Keratinocyte (primary cell): Measurements from ENCODE around the gene TM9SF2. TPM values are rescaled to one million over a fixed set of nuclear protein-coding genes. Genes with fewer than 3 reads are reported as not detected.

ENCODE experiments used
- DNase-seq: peaks from one replicate; pipeline ENCODE4 v3.0.0-alpha.2; 2011; ENCODE audit warnings: low read depth, missing footprints, low spot score
- FAIRE-seq: peaks from 2 replicates; lab custom pipeline; 2011; peaks lifted over from hg19 to GRCh38; lab: Jason Lieb, UNC
- H2AFZ ChIP-seq: 2 replicates; pipeline ENCODE4 v1.6.0; 2012; ENCODE audit warnings: low read length, control low read depth, inconsistent platforms; ENCODE audit not compliant: control insufficient read depth
- H3K27ac ChIP-seq: 2 replicates; pipeline ENCODE4 v1.5.1; 2011; ENCODE audit warnings: low read length; ENCODE audit not compliant: control insufficient read depth, insufficient read depth
- H3K27me3 ChIP-seq: 3 replicates; pipeline ENCODE4 v1.6.0; 2011; ENCODE audit warnings: low read length; ENCODE audit not compliant: control insufficient read depth, insufficient read depth; ENCODE audit errors: extremely low read depth
- H3K36me3 ChIP-seq, 2 experiments: 2 replicates in 1 of 2; 3 replicates in 1 of 2; pipeline ENCODE4 v1.5.1; 2011; ENCODE audit warnings: low read length in 2 of 2, mild to moderate bottlenecking in 1 of 2; ENCODE audit not compliant: control insufficient read depth in 2 of 2, insufficient read depth in 2 of 2; ENCODE audit errors: extremely low read depth in 1 of 2
- H3K4me1 ChIP-seq: 3 replicates; pipeline ENCODE4 v1.5.1; 2011; ENCODE audit warnings: low read length; ENCODE audit not compliant: control insufficient read depth, insufficient read depth; ENCODE audit errors: extremely low read depth
- H3K4me2 ChIP-seq: 3 replicates; pipeline ENCODE4 v1.6.0; 2011; ENCODE audit warnings: low read depth, low read length; ENCODE audit not compliant: control insufficient read depth, insufficient read depth; ENCODE audit errors: extremely low read depth
- H3K4me3 ChIP-seq, 3 experiments: fragments of 200-600 bp in 1 of 3; sonication (generic) in 1 of 3; 2 replicates in 2 of 3; 3 replicates in 1 of 3; pipeline ENCODE4 v1.5.1; 2011 to 2016; ENCODE audit warnings: low read length in 3 of 3, mild to moderate bottlenecking in 3 of 3, control low read depth in 2 of 3, inconsistent platforms in 1 of 3, low read depth in 1 of 3, mixed read lengths in 1 of 3, mixed run types in 1 of 3, moderate library complexity in 1 of 3; ENCODE audit not compliant: control insufficient read depth in 2 of 3, insufficient read depth in 2 of 3; ENCODE audit errors: extremely low read depth in 1 of 3
- H3K79me2 ChIP-seq: 2 replicates; pipeline ENCODE4 v1.6.0; 2012; ENCODE audit warnings: low read length; ENCODE audit not compliant: control insufficient read depth, insufficient read depth
- H3K9ac ChIP-seq: 3 replicates; pipeline ENCODE4 v1.6.0; 2011; ENCODE audit warnings: low read length; ENCODE audit not compliant: control insufficient read depth, insufficient read depth; ENCODE audit errors: extremely low read depth
- H3K9me1 ChIP-seq: 3 replicates; pipeline ENCODE4 v1.6.0; 2011; ENCODE audit warnings: low read length; ENCODE audit not compliant: control insufficient read depth, insufficient read depth; ENCODE audit errors: extremely low read depth
- H3K9me3 ChIP-seq: 2 replicates; pipeline ENCODE4 v1.5.1; 2012; ENCODE audit warnings: low read depth, low read length; ENCODE audit not compliant: control insufficient read depth
- H4K20me1 ChIP-seq: 3 replicates; pipeline ENCODE4 v1.6.0; 2011; ENCODE audit warnings: low read length; ENCODE audit not compliant: control insufficient read depth, insufficient read depth; ENCODE audit errors: extremely low read depth
- CTCF ChIP-seq, 3 experiments: IDR thresholded peaks in 1 of 3; conservative IDR thresholded peaks in 1 of 3; optimal IDR thresholded peaks in 1 of 3; 2 replicates in 2 of 3; 3 replicates in 1 of 3; pipeline versions ENCODE3 to v1.5.1; 2011; ENCODE audit warnings: low read length in 3 of 3, mild to moderate bottlenecking in 3 of 3, moderate library complexity in 2 of 3, control low read depth in 1 of 3, inconsistent platforms in 1 of 3; ENCODE audit not compliant: insufficient read depth in 2 of 3; ENCODE audit errors: extremely low read depth in 1 of 3
- EZH2 ChIP-seq: IDR thresholded peaks from one replicate; pipeline ENCODE4 v1.6.1; 2012; ENCODE audit warnings: inconsistent platforms, mild to moderate bottlenecking, low read length, moderate library complexity
- dilution Hi-C: fragments of 300-500 bp; cut with MboI; formaldehyde crosslinking; loops from one replicate; pipeline ENCODE4 v1.7.0; 2020; ENCODE audit warnings: low sequenced_read_pairs; ENCODE audit not compliant: extremely low pct_ligation_motif_present
- polyA plus RNA-seq, 5 experiments: library from polyadenylated mRNA; depleted of rRNA in 3 of 5; stranded (reverse) in 3 of 5; stranded (forward) in 1 of 5; unstranded in 1 of 5; fragments of >200 nt; gene quantifications; 1 replicate in 1 of 5; 2 replicates in 3 of 5; 3 replicates in 1 of 5; pipeline versions ENCODE4 v1.2.1 to v1.2.3, GENCODE V29; 2011 to 2012; ENCODE audit warnings: missing spikeins in 2 of 5, low read depth in 1 of 5, low replicate concordance in 1 of 5

The TM9SF2 gene
- polyA plus RNA-seq, 1 donor (not counting 4 experiments of a cell fraction or from before 2014, with no cell fraction given): 134 TPM

DNA sequence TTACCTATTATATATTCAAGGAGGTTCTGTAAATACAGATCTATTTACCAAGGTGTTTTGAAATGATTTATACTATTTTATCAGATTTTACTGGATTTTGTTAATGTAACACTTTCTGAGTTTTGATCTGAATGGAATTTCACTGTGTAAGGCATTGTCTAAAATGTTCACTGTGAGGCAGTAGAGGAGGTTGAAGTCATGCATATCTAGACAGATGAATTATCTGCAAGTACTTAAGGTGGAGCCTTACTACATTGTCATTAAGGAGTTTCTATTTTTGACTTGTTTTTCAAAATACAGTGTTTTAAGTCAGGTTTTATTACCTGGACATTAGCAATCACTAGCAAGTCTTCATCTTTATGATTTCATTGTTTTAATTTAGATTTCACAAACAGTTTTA, 62.1 kb downstream of the TM9SF2 start:
- H3K27me3 ChIP-seq: no peaks in the 10 kb centered on the region
- H3K9ac ChIP-seq: no peak overlapping the region
- no peak overlapping the region for H3K4me3 ChIP-seq
- no peaks in the 10 kb centered on the region for H3K9me1 ChIP-seq
- H3K27ac ChIP-seq: no peak overlapping the region
- no peaks in the 10 kb centered on the region for H3K79me2 ChIP-seq
- dilution Hi-C loops: no loop called here
- no peak for TF ChIP-seq CTCF (optimal IDR thresholded peaks at IDR 0.05 in 1 of 3, IDR thresholded peaks at IDR 0.05 in 1 of 3, conservative IDR thresholded peaks at IDR 0.05 in 1 of 3; ENCODE audit: extremely low read depth in 1 of 3, insufficient read depth in 2 of 3, low read length in 3 of 3)
- TF ChIP-seq EZH2: no peak
- FAIRE-seq: no peak
- H3K4me2 ChIP-seq: no peak overlapping the region
- H3K9me3 ChIP-seq: no peaks in the 10 kb centered on the region
- no peaks in the 10 kb centered on the region for H3K4me1 ChIP-seq
- H4K20me1 ChIP-seq: no peaks in the 10 kb centered on the region
- H3K36me3 ChIP-seq: peaks cover 0 to 5% of the 10 kb centered on the region in 2 experiments
- H2AFZ ChIP-seq: no peak overlapping the region
- DNase-seq: no peak

DNA sequence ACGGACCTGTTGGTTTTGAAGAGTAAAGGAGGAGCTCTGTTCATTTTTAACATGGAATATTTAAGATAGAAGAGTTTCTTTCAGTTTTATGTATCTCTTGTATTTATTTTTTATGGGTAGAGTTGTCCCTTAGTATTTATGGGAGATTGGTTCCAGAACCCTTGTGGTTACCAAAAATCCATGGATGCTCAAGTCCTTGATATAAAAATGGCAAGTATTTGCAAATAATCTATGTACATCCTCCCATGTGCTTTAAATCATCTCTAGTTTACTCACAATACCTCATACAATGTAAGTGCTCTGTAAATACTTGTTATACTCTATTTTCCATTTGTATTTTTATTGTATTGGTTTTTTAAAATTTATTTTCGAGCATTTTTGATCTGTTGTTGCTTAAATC, 63.1 kb downstream of the TM9SF2 start:
- Histone ChIP-seq H3K4me1 (no peaks in the 10 kb centered on the region), H3K9me1 (no peaks in the 10 kb centered on the region), H4K20me1 (no peaks in the 10 kb centered on the region), H3K4me3 (no peak overlapping the region), H2AFZ (no peak overlapping the region), H3K36me3 (peaks cover 0 to 5% of the 10 kb centered on the region in 2 experiments), H3K27me3 (no peaks in the 10 kb centered on the region), H3K4me2 (no peak overlapping the region), H3K79me2 (no peaks in the 10 kb centered on the region), H3K27ac (no peak overlapping the region), H3K9me3 (no peaks in the 10 kb centered on the region), H3K9ac (no peak overlapping the region)
- TF ChIP-seq EZH2: no peak
- TF ChIP-seq CTCF (optimal IDR thresholded peaks at IDR 0.05 in 1 of 3, IDR thresholded peaks at IDR 0.05 in 1 of 3, conservative IDR thresholded peaks at IDR 0.05 in 1 of 3; ENCODE audit: extremely low read depth in 1 of 3, insufficient read depth in 2 of 3, low read length in 3 of 3): no peak
- DNase-seq (no peak), FAIRE-seq (no peak)
- dilution Hi-C loops: no loop called here
